Caco-2 (cell line): ENCODE data around the gene RXFP1. TPM values are rescaled to one million over a fixed set of nuclear protein-coding genes. Genes with fewer than 3 reads are reported as not detected.

Experiments used
- BruUV-seq: library from RNA; stranded (reverse); fragments of 400-500 nt; replicated peaks from 2 replicates; lab custom pipeline; 2021; lab: Mats Ljungman, UMichigan
- CTCF ChIA-PET: fragments of 300-600 bp; sonication (Branson Sonifier 250); formaldehyde crosslinking; loops from one replicate; lab custom pipeline; 2022; ENCODE audit warnings: antibody characterized with exemption; lab: Charles Lee
- POLR2A ChIA-PET: fragments of 300-600 bp; sonication (Branson Sonifier 250); formaldehyde crosslinking; loops from one replicate; lab custom pipeline; 2022; ENCODE audit warnings: antibody characterized with exemption; lab: Charles Lee
- DNase-seq, 2 experiments: peaks; one replicate each; pipeline versions ENCODE4 v3.0.0 to v3.0.0-alpha.2; 2020 to 2022
- H3K27me3 ChIP-seq: replicated peaks from 2 replicates; pipeline ENCODE4 v1.6.0; 2011; ENCODE audit warnings: low read length; ENCODE audit not compliant: control insufficient read depth, insufficient read depth
- H3K36me3 ChIP-seq: 2 replicates; pipeline ENCODE4 v1.5.1; 2011; ENCODE audit warnings: low read length; ENCODE audit not compliant: control insufficient read depth, insufficient read depth
- H3K4me1 ChIP-seq: fragments of 250-450 bp; sonication (Bioruptor Pico); 2 replicates; pipeline ENCODE4 v1.5.1; 2020; ENCODE audit warnings: mild to moderate bottlenecking
- H3K4me3 ChIP-seq: 2 replicates; pipeline ENCODE4 v1.5.1; 2011; ENCODE audit warnings: low read depth, mild to moderate bottlenecking, control low read depth, low read length
- H3K9me3 ChIP-seq: fragments of 250-450 bp; sonication (Bioruptor Pico); 2 replicates; pipeline ENCODE4 v1.5.1; 2020; ENCODE audit warnings: mild to moderate bottlenecking, moderate library complexity
- H3K27ac Mint-ChIP-seq: one replicate; pipeline ENCODE4 v1.8.0; 2022; ENCODE audit warnings: mixed read lengths; ENCODE audit not compliant: unreplicated experiment
- H3K27me3 Mint-ChIP-seq: one replicate; pipeline ENCODE4 v1.8.0; 2022; ENCODE audit warnings: mixed read lengths; ENCODE audit not compliant: insufficient read depth, unreplicated experiment
- H3K36me3 Mint-ChIP-seq: one replicate; pipeline ENCODE4 v1.8.0; 2022; ENCODE audit warnings: mild to moderate bottlenecking, mixed read lengths; ENCODE audit not compliant: insufficient read depth, unreplicated experiment
- H3K4me1 Mint-ChIP-seq: one replicate; pipeline ENCODE4 v1.8.0; 2022; ENCODE audit warnings: low read depth, mixed read lengths; ENCODE audit not compliant: unreplicated experiment
- H3K4me3 Mint-ChIP-seq: one replicate; pipeline ENCODE4 v1.8.0; 2022; ENCODE audit warnings: mild to moderate bottlenecking, moderate library complexity, mixed read lengths; ENCODE audit not compliant: unreplicated experiment
- H3K9me3 Mint-ChIP-seq: one replicate; pipeline ENCODE4 v1.8.0; 2022; ENCODE audit warnings: mixed read lengths; ENCODE audit not compliant: unreplicated experiment
- CTCF ChIP-seq, 2 experiments: fragments of 200-600 bp in 1 of 2; IDR thresholded peaks; 1 replicate in 1 of 2; 2 replicates in 1 of 2; pipeline versions ENCODE4 v1.5.1 to v1.8.0; 2011 to 2022; ENCODE audit warnings: antibody characterized with exemption in 1 of 2, control low read depth in 1 of 2, inconsistent platforms in 1 of 2, low read depth in 1 of 2, low read length in 1 of 2, mild to moderate bottlenecking in 1 of 2, moderate library complexity in 1 of 2; ENCODE audit not compliant: insufficient read depth in 1 of 2, severe bottlenecking in 1 of 2, unreplicated experiment in 1 of 2
- intact Hi-C: fragments of 100-400 bp; cut with micrococcal nuclease; formaldehyde crosslinking; loops from one replicate; pipeline ENCODE4 v1.10.0; 2022; ENCODE audit not compliant: unreplicated experiment
- total RNA-seq: library from RNA; stranded (reverse); gene quantifications from 2 replicates; pipeline ENCODE4 v1.2.3, GENCODE V29; 2022

Gene RXFP1
- total RNA-seq, 1 experiment from 2014 or later, result not detected

GRCh38 chr4:158500054-158500453 lies 21.6 kb upstream of the RXFP1 start:
- H3K36me3 ChIP-seq, result no peaks in the 10 kb centered on the region
- no peak for DNase-seq
- no peaks in the 10 kb centered on the region for H3K4me1 ChIP-seq
- no TSS peak for BruUV-seq
- Mint-ChIP-seq H3K27ac (no peak overlapping the region), H3K4me1 (no peaks in the 10 kb centered on the region), H3K27me3 (peaks cover 3% of the 10 kb centered on the region), H3K9me3 (no peaks in the 10 kb centered on the region), H3K4me3 (no peak overlapping the region), H3K36me3 (no peaks in the 10 kb centered on the region)
- TF ChIP-seq CTCF (IDR thresholded peaks at IDR 0.05; ENCODE audit: insufficient read depth in 1 of 2, low read depth in 1 of 2, low read length in 1 of 2, severe bottlenecking in 1 of 2, unreplicated experiment in 1 of 2), result no peak
- no peaks in the 10 kb centered on the region for H3K9me3 ChIP-seq
- intact Hi-C loops, result no loop called here
- H3K4me3 ChIP-seq, result no peak overlapping the region
- ChIA-PET CTCF (no interaction called here), POLR2A (no interaction called here)
- no peaks in the 10 kb centered on the region for H3K27me3 ChIP-seq

- Mint-ChIP-seq H3K27ac (no peak overlapping the region), H3K27me3 (no peaks in the 10 kb centered on the region)
These were observed 8.4 kb upstream of the RXFP1 start for GRCh38 chr4:158513256-158513655.

GRCh38 chr4:158519226-158519625 lies 2.5 kb upstream of the RXFP1 start:
- Histone ChIP-seq H3K4me3 (no peak overlapping the region), H3K36me3 (no peaks in the 10 kb centered on the region), H3K9me3 (no peaks in the 10 kb centered on the region), H3K4me1 (no peaks in the 10 kb centered on the region), H3K27me3 (no peaks in the 10 kb centered on the region)
- no peaks in the 10 kb centered on the region for H3K9me3 Mint-ChIP-seq
- no peak overlapping the region for H3K4me3 Mint-ChIP-seq
- H3K4me1 Mint-ChIP-seq, result peaks cover 14% of the 10 kb centered on the region
- ChIA-PET POLR2A (no interaction called here), CTCF (no interaction called here)
- DNase-seq, result no peak
- BruUV-seq, result no TSS peak
- H3K27ac Mint-ChIP-seq, result no peak overlapping the region
- H3K36me3 Mint-ChIP-seq, result no peaks in the 10 kb centered on the region
- intact Hi-C loops, result no loop called here
- H3K27me3 Mint-ChIP-seq, result peaks cover 15% of the 10 kb centered on the region
- TF ChIP-seq CTCF (IDR thresholded peaks at IDR 0.05; ENCODE audit: insufficient read depth in 1 of 2, low read depth in 1 of 2, low read length in 1 of 2, severe bottlenecking in 1 of 2, unreplicated experiment in 1 of 2), result no peak

More at GRCh38 chr4:158513256-158513655, 8.4 kb upstream of the RXFP1 start:
- ChIA-PET POLR2A (no interaction called here), CTCF (no interaction called here)
- no peaks in the 10 kb centered on the region for H3K9me3 Mint-ChIP-seq
- intact Hi-C loops, result no loop called here
- no peaks in the 10 kb centered on the region for H3K36me3 ChIP-seq
- DNase-seq, result no peak
- no peaks in the 10 kb centered on the region for H3K27me3 ChIP-seq
- no peaks in the 10 kb centered on the region for H3K9me3 ChIP-seq
- BruUV-seq, result no TSS peak
- no peak overlapping the region for H3K4me3 Mint-ChIP-seq
- H3K4me1 ChIP-seq, result no peaks in the 10 kb centered on the region
- H3K4me3 ChIP-seq, result no peak overlapping the region
- H3K4me1 Mint-ChIP-seq, result no peaks in the 10 kb centered on the region
- H3K36me3 Mint-ChIP-seq, result no peaks in the 10 kb centered on the region
- TF ChIP-seq CTCF (IDR thresholded peaks at IDR 0.05; ENCODE audit: insufficient read depth in 1 of 2, low read depth in 1 of 2, low read length in 1 of 2, severe bottlenecking in 1 of 2, unreplicated experiment in 1 of 2), result no peak
